LNCaP clone FGC (cell line): ENCODE results near the gene LST1.

ENCODE experiments used
- DNase-seq: peaks from one replicate; pipeline ENCODE4 v3.0.0-alpha.2; 2011; ENCODE audit warnings: low read depth
- H3K4me3 ChIP-seq: 2 replicates; pipeline ENCODE4 v1.5.1; 2011; ENCODE audit warnings: mild to moderate bottlenecking, low read depth, low read length, control low read depth
- CTCF ChIP-seq: IDR thresholded peaks from 2 replicates; pipeline ENCODE4 v1.5.1; 2012; ENCODE audit warnings: mild to moderate bottlenecking; ENCODE audit not compliant: control insufficient read depth, insufficient read depth; ENCODE audit errors: extremely low read depth

Gene LST1

GRCh38 chr6:31634969-31635575, 49.0 kb downstream of the LST1 start:
- no peak overlapping the region for H3K4me3 ChIP-seq
- no peak for DNase-seq
- no peak for TF ChIP-seq CTCF

GRCh38 chr6:31636698-31637596, 50.9 kb downstream of the LST1 start:
- no peak for DNase-seq
- TF ChIP-seq CTCF: no peak
- no peak overlapping the region for H3K4me3 ChIP-seq
